ENCODE data around the gene COL8A2.

The COL8A2 gene

DNA sequence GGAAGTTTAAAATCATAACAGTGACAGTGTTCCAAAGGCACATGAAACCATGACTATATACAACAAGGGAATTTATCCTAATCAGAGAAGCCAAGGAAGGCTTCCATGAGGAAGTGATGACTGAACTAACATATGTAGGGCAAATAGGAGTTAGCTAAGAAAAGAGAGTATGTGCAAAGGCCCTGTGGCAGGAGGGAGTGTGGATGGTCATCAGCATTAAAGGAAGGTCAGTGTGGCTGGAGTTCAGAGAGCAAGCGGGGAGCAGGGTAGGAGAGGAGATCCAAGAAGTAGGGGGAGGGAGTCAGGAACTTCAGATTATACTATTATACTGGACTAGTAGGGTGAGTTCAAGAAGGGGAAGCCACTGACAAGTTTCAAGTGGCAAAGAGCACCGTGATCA, 39.3 kb upstream of the COL8A2 start:
- no peaks in the 10 kb centered on the region for H3K9me2 ChIP-seq (ENCODE audit: low read depth, low read length)
- H3F3A ChIP-seq (ENCODE audit: insufficient read depth, low read length), result no peaks in the 10 kb centered on the region
- H3K79me2 ChIP-seq (ENCODE audit: insufficient read depth, low read length), result peaks cover 28% of the 10 kb centered on the region
- H3K4me3 ChIP-seq (ENCODE audit: low read depth, low read length, poor library complexity, severe bottlenecking), result no peak overlapping the region
- no peak overlapping the region for H3K9ac ChIP-seq (ENCODE audit: low read length)
- H3K9me3 ChIP-seq (ENCODE audit: low read length), result no peaks in the 10 kb centered on the region
- no peak overlapping the region for H3K4me2 ChIP-seq (ENCODE audit: low read length)
- H3K27me3 ChIP-seq (ENCODE audit: insufficient read depth, low read length), result no peaks in the 10 kb centered on the region
- H3K27ac ChIP-seq (ENCODE audit: low read depth, low read length, poor library complexity, severe bottlenecking), result peak overlapping the region; percentile 16
- peaks cover 80% of the 10 kb centered on the region for H3K4me1 ChIP-seq (ENCODE audit: insufficient read depth, low read length, severe bottlenecking)
- no peaks in the 10 kb centered on the region for H4K20me1 ChIP-seq (ENCODE audit: insufficient read depth, low read length)
- peaks cover 8% of the 10 kb centered on the region; the same call in 1 of the 2 replicates for H3K36me3 ChIP-seq (ENCODE audit: insufficient read depth, low read length)
- no peak overlapping the region for H2AFZ ChIP-seq (ENCODE audit: low read length)
- no peak for TF ChIP-seq EZH2 (IDR thresholded peaks at IDR 0.05; ENCODE audit: borderline replicate concordance, low read length)
- no peak for TF ChIP-seq CTCF (IDR thresholded peaks at IDR 0.05; ENCODE audit: low read length)

- H3K4me1 ChIP-seq (ENCODE audit: insufficient read depth, low read length, severe bottlenecking), result peaks cover 88% of the 10 kb centered on the region
- H3F3A ChIP-seq (ENCODE audit: insufficient read depth, low read length), result no peaks in the 10 kb centered on the region
- H3K79me2 ChIP-seq (ENCODE audit: insufficient read depth, low read length), result peaks cover 34% of the 10 kb centered on the region
- H3K27me3 ChIP-seq (ENCODE audit: insufficient read depth, low read length), result no peaks in the 10 kb centered on the region
- peak overlapping the region; percentile 85 for H3K27ac ChIP-seq (ENCODE audit: low read depth, low read length, poor library complexity, severe bottlenecking)
- H3K9me3 ChIP-seq (ENCODE audit: low read length), result no peaks in the 10 kb centered on the region
- no peaks in the 10 kb centered on the region for H4K20me1 ChIP-seq (ENCODE audit: insufficient read depth, low read length)
- no peak for TF ChIP-seq EZH2 (IDR thresholded peaks at IDR 0.05; ENCODE audit: borderline replicate concordance, low read length)
- no peak for TF ChIP-seq CTCF (IDR thresholded peaks at IDR 0.05; ENCODE audit: low read length)
- H3K9ac ChIP-seq (ENCODE audit: low read length), result no peak overlapping the region
- H3K4me2 ChIP-seq (ENCODE audit: low read length), result no peak overlapping the region
- no peak overlapping the region for H2AFZ ChIP-seq (ENCODE audit: low read length)
- H3K4me3 ChIP-seq (ENCODE audit: low read depth, low read length, poor library complexity, severe bottlenecking), result no peak overlapping the region
- peaks cover 8% of the 10 kb centered on the region; the same call in 1 of the 2 replicates for H3K36me3 ChIP-seq (ENCODE audit: insufficient read depth, low read length)
- H3K9me2 ChIP-seq (ENCODE audit: low read depth, low read length), result no peaks in the 10 kb centered on the region
Observed at GRCh38 chr1:36163426-36163825, 38.4 kb upstream of the COL8A2 start.

GRCh38 chr1:36162680-36163239, 37.7 kb upstream of the COL8A2 start:
- Histone ChIP-seq H3K27me3 (ENCODE audit: insufficient read depth, low read length) (no peaks in the 10 kb centered on the region), H3K9me2 (ENCODE audit: low read depth, low read length) (no peaks in the 10 kb centered on the region), H3K79me2 (ENCODE audit: insufficient read depth, low read length) (peaks cover 41% of the 10 kb centered on the region), H3K27ac (ENCODE audit: low read depth, low read length, poor library complexity, severe bottlenecking) (peak overlapping the region; percentile 85), H3K9ac (ENCODE audit: low read length) (no peak overlapping the region; the same call in 1 of the 2 replicates), H3F3A (ENCODE audit: insufficient read depth, low read length) (no peaks in the 10 kb centered on the region), H4K20me1 (ENCODE audit: insufficient read depth, low read length) (no peaks in the 10 kb centered on the region), H3K4me1 (ENCODE audit: insufficient read depth, low read length, severe bottlenecking) (peaks cover 93% of the 10 kb centered on the region), H3K4me2 (ENCODE audit: low read length) (no peak overlapping the region), H2AFZ (ENCODE audit: low read length) (no peak overlapping the region), H3K36me3 (ENCODE audit: insufficient read depth, low read length) (peaks cover 7% of the 10 kb centered on the region; the same call in 1 of the 2 replicates), H3K4me3 (ENCODE audit: low read depth, low read length, poor library complexity, severe bottlenecking) (no peak overlapping the region), H3K9me3 (ENCODE audit: low read length) (no peaks in the 10 kb centered on the region)
- TF ChIP-seq EZH2 (IDR thresholded peaks at IDR 0.05; ENCODE audit: borderline replicate concordance, low read length) (no peak), CTCF (IDR thresholded peaks at IDR 0.05; ENCODE audit: low read length) (no peak)

Data from OCI-LY1 (cell line).